Activated CD4-positive, alpha-beta T cell treated with anti-CD3 and anti-CD28 coated beads, Interleukin-2, amount 50 U/mL, for 24 hours (primary cell): ENCODE data around the gene BSG.
A peak's percentile ranks its signal among the peaks of the same experiment; 100 is the strongest.
"Not testable (repeated sequence)": the region's sequence is repeated elsewhere in the genome, so short reads cannot be mapped to it uniquely, and the experiment has no call there.

ENCODE experiments used
- DNase-seq, 2 donors: peaks; one replicate each; pipeline ENCODE4 v3.0.0-alpha.2; 2020; ENCODE audit warnings: low read depth in 1 of 2, low spot score in 1 of 2

Gene BSG

GRCh38 chr19:572743-573518 lies 535 bp downstream of the BSG start:
- no peak for DNase-seq

- DNase-seq = no peak
Observed at GRCh38 chr19:573519-573825, 1.1 kb downstream of the BSG start.

- no peak for DNase-seq
Observed at GRCh38 chr19:574658-575526, 2.5 kb downstream of the BSG start.

GRCh38 chr19:575527-576506 lies 3.4 kb downstream of the BSG start:
- DNase-seq = no peak

- no peak for DNase-seq
Observed at GRCh38 chr19:576768-577438, 4.5 kb downstream of the BSG start.

- no peak for DNase-seq
Observed at GRCh38 chr19:577439-578392, 5.3 kb downstream of the BSG start.

- DNase-seq = no peak
Observed at GRCh38 chr19:579111-579841, 6.9 kb downstream of the BSG start.

GRCh38 chr19:579842-580155 lies 7.4 kb downstream of the BSG start:
- DNase-seq = no peak

- no peak for DNase-seq
Observed at GRCh38 chr19:580274-580835, 8.0 kb downstream of the BSG start.

GRCh38 chr19:581399-582111 lies 9.2 kb downstream of the BSG start:
- DNase-seq = no peak

- DNase-seq = no peak
Observed at GRCh38 chr19:582497-583197, 10.3 kb downstream of the BSG start.

- no peak for DNase-seq
Observed at GRCh38 chr19:583198-583967, 11.0 kb downstream of the BSG start.

GRCh38 chr19:583968-584239 lies 11.5 kb downstream of the BSG start:
- DNase-seq = no peak

- DNase-seq = peak; percentile 39 to 47
Observed at GRCh38 chr19:584240-585001, 12.0 kb downstream of the BSG start.

- not testable (repeated sequence) for DNase-seq
Observed at GRCh38 chr19:585146-585545, 12.8 kb downstream of the BSG start.

GRCh38 chr19:585551-586110 lies 13.2 kb downstream of the BSG start:
- DNase-seq = no peak
